SK-N-SH (cell line): ENCODE measurements around the gene COL4A3.

Experiments
- CTCF ChIP-seq: fragments of 200-600 bp; sonication (generic); IDR thresholded peaks from 2 replicates; pipeline ENCODE4 v1.6.1; 2017; ENCODE audit warnings: antibody characterized with exemption, mild to moderate bottlenecking, moderate library complexity
- EZH2phosphoT487 ChIP-seq: fragments of 200-600 bp; sonication (generic); IDR thresholded peaks from 2 replicates; pipeline ENCODE4 v1.6.1; 2017; ENCODE audit warnings: low read depth, mixed run types, mild to moderate bottlenecking, antibody characterized with exemption, moderate library complexity, borderline replicate concordance
- NRF1 ChIP-seq: IDR thresholded peaks from 2 replicates; pipeline ENCODE4 v1.6.1; 2012; ENCODE audit warnings: low read depth, mild to moderate bottlenecking, low read length
- POLR2AphosphoS5 ChIP-seq: IDR thresholded peaks from 2 replicates; pipeline ENCODE4 v1.6.1; 2012; ENCODE audit warnings: low read depth, low read length
- RAD21 ChIP-seq: IDR thresholded peaks from 2 replicates; pipeline ENCODE4 v1.6.1; 2012; ENCODE audit warnings: mild to moderate bottlenecking, low read length
- RFX5 ChIP-seq: IDR thresholded peaks from 2 replicates; pipeline ENCODE4 v1.6.1; 2012; ENCODE audit warnings: mild to moderate bottlenecking, improper control_type of control experiment, low read length
- RXRA ChIP-seq: IDR thresholded peaks from 2 replicates; pipeline ENCODE4 v1.4.0; 2012; ENCODE audit warnings: low read depth, mild to moderate bottlenecking, borderline replicate concordance
- SIN3A ChIP-seq: IDR thresholded peaks from 2 replicates; pipeline ENCODE4 v1.6.1; 2012; ENCODE audit warnings: low read depth, mild to moderate bottlenecking, low read length, moderate library complexity, borderline replicate concordance
- TF ChIP-seq, protein P1 (sequence below): fragments of 150-350 bp; IDR thresholded peaks from 2 replicates; pipeline ENCODE4 v1.6.1; 2017; ENCODE audit warnings: antibody characterized with exemption, low read length, low read depth, borderline replicate concordance
- TF ChIP-seq, protein P2 (sequence below): IDR thresholded peaks from 2 replicates; pipeline ENCODE4 v1.6.1; 2012; ENCODE audit warnings: mild to moderate bottlenecking, low read depth, low read length, moderate library complexity

DNA sequence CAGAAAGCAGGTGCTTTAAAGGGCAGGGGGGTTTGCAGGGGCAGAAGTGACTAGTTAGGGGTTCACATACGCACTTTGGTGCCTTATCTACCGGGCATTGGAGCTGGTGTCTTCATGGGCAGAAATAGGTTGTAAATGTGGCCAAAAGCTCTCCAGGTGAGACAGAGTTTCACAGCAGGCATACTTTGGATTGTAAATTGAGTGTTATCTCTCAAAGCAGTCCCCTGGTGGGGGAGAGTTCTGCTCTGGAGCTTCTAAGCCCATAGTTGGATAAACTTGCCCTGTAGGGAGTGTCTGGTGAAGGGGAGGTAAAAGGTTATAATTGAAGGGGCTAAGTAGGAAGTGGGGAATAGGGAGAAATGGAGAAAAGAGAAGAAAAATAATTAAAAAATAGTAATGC, 43.1 kb downstream of the COL4A3 start:
- TF ChIP-seq RXRA (no peak), CTCF (no peak), SIN3A (no peak), NRF1 (no peak), RFX5 (no peak), RAD21 (no peak), POLR2AphosphoS5 (no peak), EZH2phosphoT487 (no peak)
- TF ChIP-seq, protein P1, sequence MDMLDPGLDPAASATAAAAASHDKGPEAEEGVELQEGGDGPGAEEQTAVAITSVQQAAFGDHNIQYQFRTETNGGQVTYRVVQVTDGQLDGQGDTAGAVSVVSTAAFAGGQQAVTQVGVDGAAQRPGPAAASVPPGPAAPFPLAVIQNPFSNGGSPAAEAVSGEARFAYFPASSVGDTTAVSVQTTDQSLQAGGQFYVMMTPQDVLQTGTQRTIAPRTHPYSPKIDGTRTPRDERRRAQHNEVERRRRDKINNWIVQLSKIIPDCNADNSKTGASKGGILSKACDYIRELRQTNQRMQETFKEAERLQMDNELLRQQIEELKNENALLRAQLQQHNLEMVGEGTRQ = no peak
- TF ChIP-seq, protein P2, sequence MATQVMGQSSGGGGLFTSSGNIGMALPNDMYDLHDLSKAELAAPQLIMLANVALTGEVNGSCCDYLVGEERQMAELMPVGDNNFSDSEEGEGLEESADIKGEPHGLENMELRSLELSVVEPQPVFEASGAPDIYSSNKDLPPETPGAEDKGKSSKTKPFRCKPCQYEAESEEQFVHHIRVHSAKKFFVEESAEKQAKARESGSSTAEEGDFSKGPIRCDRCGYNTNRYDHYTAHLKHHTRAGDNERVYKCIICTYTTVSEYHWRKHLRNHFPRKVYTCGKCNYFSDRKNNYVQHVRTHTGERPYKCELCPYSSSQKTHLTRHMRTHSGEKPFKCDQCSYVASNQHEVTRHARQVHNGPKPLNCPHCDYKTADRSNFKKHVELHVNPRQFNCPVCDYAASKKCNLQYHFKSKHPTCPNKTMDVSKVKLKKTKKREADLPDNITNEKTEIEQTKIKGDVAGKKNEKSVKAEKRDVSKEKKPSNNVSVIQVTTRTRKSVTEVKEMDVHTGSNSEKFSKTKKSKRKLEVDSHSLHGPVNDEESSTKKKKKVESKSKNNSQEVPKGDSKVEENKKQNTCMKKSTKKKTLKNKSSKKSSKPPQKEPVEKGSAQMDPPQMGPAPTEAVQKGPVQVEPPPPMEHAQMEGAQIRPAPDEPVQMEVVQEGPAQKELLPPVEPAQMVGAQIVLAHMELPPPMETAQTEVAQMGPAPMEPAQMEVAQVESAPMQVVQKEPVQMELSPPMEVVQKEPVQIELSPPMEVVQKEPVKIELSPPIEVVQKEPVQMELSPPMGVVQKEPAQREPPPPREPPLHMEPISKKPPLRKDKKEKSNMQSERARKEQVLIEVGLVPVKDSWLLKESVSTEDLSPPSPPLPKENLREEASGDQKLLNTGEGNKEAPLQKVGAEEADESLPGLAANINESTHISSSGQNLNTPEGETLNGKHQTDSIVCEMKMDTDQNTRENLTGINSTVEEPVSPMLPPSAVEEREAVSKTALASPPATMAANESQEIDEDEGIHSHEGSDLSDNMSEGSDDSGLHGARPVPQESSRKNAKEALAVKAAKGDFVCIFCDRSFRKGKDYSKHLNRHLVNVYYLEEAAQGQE = no peak
